Effector CD8-positive, alpha-beta T cell (primary cell): ENCODE results near the gene CYB5D1.
"Not testable (repeated sequence)": the region's sequence is repeated elsewhere in the genome, so short reads cannot be mapped to it uniquely, and the experiment has no call there.

ENCODE experiments used
- DNase-seq: peaks from one replicate; lab custom pipeline; 2025; lab: John Stamatoyannopoulos, UW

Gene CYB5D1

DNA sequence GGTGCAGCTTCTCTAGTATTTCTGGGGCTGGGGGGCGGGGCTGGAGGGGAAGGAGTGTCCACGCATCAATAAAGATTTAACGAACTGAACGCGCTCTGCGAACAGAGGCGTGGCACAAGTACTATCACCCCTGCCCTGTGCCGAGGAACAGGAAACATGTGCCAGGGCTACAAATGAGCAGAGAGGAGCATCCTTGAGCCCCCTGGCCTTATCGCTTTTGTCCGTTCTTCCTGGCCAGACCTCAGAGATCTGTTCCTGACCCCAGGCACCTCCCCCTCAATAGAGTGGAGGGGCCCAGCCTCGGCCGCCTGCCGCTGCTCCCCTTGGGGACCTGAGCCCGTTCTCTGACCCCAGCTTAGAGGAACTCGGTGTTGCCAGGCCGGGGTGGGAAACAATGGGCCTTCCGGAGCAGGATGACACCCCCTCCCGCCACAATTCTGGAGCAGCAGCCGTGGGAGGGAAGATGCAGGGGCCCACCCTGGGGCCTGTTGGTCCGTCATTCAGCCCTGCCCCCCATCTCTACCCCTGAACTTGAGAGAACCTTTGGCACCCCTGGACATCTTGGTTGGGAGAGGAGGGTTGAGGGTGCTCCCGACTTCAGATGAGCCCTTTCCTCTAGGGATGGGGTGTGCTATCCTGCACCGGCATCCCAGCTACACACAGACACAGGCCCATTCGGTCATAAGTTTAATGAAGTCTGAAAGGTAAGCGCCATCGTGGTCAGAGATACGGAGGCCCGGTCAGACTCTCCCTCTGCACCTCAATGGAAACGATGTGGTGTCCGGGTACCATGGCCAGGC is 1.6 kb upstream of the CYB5D1 start:
- no peak for DNase-seq

DNA sequence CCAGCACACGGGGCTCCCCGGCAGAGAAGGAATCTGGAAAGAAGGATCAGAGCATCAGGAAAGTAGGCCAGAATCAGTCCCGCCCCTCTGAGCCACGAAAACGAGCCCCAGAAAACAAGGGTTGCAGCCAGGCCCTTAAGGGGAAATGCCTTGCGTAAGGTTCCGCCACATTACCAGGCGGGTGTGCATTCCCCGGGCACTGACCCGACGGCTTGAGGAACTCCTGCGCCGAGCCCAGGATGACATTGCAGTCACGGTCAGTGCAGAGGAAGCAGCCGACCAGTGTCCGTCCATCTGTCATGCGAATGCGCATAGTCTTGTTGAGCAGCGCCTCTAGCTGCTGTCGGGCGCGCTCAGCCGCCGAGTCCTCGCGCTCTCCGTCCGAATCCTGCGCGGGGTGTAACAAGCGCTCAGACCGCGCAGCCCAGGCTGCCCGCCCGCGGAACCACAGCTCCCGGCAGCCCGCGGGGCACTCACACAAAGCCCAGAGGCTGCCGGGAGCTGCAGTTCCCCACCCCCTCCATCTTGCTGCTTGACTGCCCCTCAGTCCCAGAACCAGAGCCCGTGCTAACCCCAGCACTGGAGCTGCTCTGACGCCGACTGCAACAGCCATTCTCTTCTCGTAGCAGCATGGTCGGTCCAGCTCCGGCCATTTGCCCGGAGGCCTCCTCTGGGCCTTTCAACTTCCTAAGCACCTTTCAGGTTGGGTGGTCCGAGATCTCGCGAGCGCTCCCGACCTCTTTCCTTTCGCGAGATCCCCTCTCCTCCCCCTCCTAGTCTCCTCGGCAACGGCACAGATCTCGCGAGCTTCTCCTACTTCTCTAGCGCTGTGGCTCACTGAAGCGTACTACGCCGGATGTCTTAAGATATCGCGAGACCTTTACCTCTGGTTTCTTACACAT is 741 bp upstream of the CYB5D1 start, which contains the start of gene NAA38:
NAA38 (minus strand) TSS at position 749 of the 902 bp plus-strand sequence; CDS start at position 653, 96 bp downstream.
- peak; percentile 90 for DNase-seq

DNA sequence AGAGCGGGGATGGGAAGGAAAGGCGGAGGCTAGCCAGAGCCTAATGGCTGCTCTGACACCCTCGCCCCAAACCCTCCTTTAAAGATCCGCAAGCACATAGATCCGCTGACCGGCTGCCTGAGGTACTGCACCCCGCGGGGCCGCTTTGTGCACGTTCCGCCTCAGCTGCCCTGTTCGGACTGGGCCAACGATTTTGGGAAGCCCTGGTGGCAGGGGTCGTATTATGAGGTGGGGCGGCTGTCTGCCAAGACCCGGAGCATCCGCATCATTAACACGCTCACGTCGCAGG is 663 bp downstream of the CYB5D1 start:
- DNase-seq: no peak

DNA sequence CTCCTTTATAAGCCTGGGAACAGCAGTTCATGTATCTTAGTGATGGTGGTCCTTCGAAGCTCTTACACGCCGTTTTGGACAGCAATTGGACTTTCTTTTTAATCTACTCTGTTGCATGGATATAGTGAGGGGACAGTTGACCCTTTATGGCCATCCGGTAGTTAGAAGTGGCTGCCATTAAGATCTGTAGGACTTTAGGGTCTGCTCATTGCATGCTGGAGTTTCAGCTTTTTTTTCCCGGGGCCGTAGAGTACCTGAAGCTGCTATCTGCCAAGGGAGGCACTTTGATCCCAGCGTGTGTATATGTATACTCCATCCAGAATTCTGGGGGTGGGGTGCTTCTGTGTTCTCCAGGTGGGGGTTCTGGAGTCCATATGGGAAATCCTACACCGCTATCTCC is 1.2 kb downstream of the CYB5D1 start:
- DNase-seq: no peak

DNA sequence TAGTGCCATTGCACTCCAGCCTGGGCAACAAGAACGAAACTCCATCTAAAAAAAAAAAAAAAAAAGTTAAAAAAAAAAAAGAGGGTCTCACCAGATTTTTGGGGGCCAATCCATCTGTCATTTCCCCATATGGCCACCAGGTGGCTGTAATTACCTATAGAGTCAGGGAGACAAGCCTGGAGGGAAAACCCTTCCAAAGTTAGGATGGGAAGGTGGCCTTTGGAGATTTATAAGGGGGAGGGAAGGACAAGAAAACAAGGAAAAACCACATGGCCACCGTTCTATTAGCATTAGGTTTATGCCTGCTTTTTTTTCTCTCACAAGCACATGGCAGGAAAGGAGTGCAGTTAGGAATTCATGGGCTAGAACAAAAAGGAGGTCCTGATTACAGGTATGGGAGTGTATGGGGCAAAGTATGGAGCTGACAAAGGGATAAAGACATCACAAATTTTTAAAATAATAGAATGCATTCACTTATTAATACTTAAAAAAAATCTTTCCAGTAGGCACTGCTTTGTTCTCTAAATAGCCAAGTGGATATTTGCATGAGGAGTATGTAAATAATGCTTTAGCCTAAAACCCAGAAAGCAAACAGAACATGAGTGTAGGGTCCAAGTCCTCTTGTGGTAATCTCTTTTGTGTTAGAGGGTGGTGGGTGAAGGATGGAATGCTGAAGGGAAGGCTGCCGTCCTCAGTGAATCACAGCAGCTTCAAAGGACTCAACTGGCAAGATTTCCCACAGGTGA is 5.1 kb downstream of the CYB5D1 start:
- DNase-seq: peak; percentile 67

DNA sequence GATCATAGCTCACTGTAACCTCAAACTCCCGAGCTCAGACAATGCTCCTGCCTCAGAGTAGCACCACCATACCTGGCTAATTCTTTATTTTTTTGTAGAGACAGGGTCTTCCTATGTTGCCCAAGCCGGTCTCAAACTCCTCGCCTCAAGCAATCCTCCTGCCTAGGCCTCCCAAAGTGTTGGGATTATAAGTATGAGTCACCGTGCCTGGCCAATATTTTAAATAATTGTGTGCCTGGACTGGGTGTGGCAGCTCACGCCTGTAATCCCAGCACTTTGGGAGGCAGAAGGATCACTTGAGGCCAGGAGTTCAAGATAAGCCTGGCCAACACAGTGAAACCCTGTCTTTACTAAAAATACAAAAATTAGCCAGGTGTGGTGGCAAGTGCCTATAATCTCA is 6.6 kb downstream of the CYB5D1 start:
- DNase-seq: not testable (repeated sequence)

DNA sequence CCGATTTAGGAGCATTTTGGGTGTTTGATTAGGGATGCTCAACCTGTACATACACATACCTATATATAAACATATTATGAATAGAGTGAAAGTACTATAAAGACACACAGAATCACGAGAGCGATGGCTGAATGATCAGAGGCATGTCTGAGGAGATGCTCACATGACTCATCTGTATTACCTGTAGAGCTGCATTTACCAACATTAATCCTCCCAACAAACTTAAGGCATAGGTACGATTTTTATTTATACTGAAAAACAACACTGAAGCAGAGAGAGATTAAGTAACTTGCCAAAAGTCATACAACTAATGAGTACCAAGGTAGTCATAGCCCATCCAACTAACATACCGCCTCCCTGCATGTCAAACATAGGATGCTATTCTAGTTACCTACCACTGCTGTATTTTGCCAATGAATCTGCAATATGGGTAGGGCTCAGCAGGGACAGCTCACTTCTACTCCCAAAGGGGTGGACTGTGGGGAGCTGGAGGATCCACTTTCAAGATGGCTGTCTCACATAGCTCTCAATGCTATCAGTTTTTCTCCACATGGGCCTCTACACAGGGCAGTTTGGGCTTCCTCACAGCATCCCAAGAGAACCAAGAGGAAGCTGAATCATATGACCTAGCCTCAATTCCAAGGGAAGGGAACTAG is 7.3 kb downstream of the CYB5D1 start:
- no peak for DNase-seq

DNA sequence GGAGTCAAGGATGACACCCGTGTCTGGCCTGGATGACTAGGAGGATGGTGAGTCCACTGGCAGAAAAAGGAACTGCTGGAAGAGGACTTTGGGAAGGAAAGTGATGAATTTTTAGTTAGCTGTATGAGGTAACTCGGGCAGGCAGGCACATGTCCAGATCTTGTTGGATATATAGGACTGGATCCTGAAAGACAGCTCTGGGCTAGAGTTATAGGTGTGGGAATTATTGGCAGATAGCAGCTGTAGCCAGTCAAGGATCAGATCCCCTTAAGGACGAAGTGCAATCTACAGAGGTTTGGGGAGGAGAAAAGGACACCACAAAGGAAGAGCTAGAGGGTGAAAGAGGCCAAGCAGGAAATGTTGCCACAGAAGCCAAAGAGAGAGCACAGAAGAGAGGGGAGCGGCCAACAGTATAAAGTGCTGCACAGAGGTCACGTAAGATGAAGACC is 10.1 kb downstream of the CYB5D1 start:
- no peak for DNase-seq

DNA sequence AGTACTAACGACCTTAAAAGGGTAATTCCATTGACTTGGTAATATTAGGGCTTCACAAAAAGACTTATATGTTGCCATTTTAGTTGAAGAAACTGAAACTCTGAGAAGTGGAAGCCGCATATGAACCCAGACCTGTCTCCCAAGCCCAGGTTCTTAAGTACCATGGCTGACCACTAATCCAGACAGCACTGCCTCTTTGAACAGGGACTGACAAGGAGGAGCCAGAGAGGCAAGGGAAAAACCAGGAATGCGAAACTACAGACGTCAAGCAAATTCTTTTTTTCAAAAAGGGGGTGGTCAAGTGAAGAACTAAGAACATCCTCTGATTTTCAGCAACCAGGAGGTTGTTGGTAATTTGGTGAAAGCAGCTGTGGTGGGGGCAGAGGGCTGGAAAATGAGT is 15.2 kb downstream of the CYB5D1 start:
- no peak for DNase-seq

DNA sequence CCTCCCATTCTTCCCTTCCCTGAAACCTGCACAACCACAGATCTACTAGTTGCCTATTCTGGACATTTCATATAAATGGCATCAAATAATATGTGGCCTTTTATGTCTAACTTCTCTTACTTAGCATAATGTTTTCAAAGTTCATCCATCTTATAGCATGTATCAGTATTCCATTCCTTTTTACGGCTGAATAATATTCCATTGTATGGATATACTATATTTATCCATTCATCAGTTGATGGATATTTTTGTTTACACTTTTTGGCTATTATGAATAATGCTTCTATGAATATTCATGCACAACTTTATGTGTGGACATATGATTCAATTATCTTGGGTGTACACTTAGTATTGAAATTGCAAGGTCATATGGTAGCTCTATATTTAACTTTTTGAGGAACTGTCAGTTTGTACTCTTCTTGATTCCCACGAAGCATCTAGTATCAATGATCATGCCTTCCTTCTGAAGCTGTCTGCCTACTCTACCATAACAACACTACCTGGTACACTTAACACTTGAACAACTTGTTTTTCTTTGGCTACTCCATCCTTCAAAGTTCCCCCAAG is 18.1 kb downstream of the CYB5D1 start:
- DNase-seq: no peak

DNA sequence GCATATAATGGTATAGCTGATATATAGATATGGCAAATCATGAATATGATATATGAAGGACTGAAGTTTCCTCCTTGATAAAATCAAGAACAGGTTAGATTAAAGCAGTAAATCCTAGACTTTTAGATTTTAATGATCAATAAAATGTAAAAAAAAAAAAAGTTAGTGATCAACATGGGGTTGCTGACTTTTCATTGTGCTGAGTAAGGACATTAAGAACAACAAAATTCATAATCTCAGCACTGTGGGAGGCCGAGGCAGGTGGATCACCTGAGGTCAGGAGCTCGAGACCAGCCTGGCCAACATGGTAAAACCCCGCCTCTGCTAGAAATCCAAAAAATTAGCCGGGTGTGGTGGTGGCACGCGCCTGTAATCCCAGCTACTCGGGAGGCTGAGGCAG is 20.4 kb downstream of the CYB5D1 start:
- no peak for DNase-seq

DNA sequence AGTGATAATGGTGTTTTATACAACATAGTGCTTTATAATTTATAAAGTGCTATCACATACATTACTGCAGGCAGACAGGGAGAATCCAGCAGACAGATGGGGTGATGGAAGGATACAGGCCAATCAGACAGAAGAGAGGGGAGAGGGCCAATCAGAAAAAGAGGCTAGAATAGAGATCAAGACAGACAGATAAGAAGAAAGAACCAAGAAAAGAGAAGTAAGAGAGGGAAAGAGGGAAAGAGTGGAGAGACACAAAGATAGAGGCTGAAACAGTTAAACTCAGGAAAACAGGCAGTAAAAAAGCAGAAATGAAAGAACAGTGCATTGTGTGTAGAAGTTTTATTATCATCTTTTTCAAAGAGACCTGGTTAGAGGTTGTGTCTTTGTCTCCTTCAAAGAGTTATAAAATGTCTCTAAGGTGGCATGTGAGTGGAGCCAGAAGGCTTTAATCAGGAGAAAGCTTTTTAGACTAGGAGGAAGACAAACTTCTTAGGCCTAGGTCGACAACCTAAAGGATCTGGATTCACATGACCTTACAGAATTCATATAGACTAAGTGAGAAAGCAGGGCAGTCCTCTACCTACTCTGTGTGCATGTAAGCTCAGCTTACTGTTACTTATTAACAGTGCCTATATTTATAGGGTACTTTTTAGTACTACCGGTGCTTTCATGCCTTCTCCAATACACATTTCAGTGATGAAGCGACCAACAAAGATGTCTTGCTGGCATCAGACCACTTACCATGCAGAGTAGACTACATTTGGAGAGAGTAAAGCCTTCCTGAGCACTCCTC is 22.5 kb downstream of the CYB5D1 start:
- no peak for DNase-seq

DNA sequence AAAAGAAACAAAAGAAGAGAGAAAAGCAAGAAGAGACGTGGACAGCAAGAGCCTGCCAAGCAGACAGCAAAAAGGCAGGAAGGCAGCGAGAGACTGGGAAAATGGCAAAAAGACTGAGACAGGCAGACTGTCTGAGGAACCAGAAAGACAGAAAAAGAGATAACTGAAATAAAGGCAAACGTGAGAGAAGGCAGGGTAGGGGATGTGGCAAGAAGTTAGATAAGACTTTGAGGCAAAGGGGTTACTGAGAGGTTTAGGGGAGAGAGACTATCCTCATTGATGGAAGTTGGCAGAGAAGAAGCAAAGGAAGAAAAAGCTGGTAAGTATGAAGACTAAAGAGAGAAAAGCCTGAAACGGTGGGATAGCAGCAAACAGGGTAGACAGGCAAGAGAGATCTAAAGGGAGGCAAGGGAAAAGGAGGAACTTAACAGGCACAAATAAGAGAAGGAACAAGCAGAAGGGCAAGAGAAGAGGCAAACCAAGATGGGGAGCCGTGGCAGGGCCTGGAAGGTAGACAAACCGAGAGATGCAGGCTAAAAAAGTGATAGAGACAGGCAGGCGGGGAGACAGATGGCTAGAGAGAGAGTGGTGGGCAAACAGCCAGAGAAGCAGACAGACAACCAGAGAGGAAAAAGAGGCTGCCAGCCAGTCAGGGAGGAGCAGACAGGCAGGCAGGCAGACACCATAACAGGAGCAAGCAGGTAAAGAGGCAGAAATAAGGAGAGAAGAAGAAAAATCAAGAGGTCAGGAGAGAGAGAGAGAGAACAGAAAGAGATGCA is 23.7 kb downstream of the CYB5D1 start:
- DNase-seq: no peak

DNA sequence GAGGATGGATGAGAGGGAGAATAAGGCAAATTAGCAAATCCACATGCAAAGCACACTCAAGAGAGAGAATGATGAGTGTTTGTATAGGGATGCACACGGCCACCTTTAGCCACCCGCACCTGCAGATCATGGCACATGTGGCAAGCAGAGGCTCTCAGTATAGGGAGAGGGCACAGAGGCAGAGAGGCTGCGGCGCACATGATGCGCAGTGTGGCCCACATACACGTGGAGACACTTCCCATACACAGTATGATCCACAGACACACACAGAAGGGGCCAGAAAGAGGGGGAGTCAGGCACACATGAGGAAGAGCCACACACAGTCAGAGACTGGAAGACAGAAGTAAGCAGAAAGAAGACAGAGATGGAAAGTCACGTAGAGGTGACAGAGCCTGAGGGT is 24.3 kb downstream of the CYB5D1 start:
- DNase-seq: no peak

DNA sequence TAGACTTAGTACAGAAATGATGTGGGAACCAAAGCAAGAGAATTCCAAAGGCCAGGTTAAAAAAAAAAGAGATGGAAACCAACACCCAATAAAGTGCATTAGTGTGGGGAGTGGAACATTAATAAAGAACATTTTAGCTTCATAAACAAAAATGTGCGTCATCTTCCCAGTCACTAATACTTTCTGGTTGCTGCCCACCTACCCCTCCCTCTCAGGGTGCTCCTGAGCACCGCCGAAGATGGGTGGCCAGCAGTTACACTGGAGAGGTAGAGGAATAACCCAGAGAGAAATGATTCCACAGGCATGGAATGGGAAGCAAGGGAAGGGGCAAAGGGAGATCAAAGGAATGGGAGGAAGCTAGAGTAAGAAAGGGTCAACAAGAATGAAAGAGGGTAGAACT is 24.8 kb downstream of the CYB5D1 start:
- DNase-seq: no peak

DNA sequence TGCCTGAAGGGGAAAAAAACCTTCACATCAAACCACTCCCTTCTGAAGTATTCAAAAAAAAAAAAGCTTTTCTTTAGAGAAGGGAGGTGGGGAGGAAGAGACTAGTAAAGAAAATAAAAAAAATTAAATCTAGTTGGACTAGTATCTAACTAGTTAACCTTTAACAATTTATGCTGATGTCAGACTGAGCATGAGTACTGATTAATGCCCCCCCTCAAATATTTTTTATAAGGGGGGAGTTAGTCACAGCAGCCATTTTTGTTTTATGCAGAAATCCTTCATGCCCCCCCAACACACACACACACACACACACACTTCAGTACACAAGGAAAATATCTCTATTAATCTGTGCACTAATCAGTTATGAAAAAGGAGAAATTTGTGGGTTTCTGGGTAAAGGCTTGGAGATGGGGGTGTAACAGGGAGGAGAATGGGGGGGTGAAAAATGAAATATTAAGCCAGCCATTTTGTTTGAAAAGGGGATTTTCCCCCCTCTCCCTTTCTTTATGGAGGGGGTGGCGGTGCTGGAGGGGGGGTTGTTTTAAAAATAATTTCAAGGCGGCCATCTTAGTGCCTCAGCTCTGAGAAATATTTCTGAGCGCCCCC is 26.1 kb downstream of the CYB5D1 start:
- DNase-seq: peak; percentile 34

DNA sequence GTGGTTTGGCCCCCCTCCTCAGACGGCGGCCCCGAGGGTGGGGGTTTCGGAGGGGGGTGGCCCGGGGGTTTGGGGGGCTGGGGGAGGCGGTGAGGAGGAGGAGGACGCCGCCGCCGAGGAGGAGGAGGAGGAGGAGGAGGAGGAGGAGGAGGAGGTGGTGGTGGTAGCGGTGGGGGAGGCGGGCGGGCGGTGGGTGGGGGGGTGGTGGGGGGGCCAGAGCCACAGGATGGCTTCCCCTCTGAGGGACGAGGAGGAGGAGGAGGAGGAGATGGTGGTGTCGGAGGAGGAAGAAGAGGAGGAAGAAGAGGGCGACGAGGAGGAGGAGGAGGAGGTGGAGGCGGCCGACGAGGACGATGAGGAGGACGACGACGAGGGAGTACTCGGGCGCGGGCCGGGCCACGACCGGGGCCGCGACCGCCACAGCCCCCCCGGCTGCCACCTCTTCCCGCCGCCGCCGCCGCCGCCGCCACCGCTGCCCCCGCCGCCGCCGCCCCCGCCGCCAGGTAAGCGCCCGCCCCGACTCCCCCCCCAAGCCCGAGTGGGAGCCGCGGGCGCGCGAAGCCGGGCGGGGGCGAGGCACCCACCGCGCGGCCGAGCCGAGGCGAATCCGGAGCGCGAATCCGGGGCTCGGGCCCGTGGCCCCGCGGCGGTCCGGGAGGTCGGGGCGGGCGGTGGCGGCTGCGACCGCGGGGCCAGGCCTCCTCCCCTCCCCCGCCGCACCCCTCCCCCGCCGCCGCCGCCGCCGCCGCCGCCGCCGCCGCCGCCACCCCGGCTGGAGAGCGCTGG is 27.0 kb downstream of the CYB5D1 start:
- DNase-seq: peak; percentile 9

DNA sequence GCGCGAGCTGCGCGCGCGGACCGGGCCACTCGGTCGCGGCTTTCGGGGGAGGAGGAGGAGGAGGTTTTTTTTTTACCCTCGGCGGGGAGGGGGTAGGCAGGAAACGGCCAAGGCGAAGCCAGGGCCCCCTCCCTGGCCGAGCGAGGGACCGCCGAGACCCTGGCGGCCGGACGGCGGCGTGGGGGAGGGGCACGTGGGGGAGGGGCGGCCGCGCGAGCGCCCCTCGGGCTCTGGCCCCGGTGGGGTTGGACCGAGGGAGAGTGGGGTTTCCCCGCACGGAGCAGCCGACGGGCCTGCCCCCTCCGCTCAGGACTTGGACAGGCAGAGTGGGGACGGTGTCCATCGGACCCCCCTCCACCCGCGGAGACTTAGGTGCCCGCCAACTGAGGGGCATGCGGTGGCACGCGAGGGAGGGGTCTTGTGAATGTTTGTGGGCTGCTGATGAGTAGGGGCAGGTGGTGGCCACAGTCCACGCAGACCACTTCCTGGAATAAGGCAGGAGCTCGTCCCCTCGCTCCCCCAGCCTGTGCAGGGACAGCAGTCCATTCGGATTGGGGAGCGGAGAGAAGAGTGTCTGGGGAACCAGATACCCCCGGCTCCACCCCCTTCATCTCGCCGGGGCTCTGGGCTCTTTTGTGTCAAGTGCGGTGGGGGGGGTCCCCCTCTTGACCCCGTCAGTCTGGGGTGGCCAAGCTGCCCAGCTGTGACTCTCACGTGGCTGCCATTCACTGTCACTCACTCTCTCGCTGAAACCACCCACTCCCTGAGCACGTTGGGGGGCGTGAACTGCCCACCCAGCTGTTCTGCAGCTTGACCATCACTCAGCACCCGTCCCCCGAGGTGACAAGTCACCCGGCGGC is 27.8 kb downstream of the CYB5D1 start:
- DNase-seq: peak; percentile 29
